Measurements from ENCODE around the gene TVP23C.

GRCh38 chr17:15483431-15483830, 79.9 kb downstream of the TVP23C start:
- no peak for TF ChIP-seq CTCF (IDR thresholded peaks at IDR 0.05; ENCODE audit: insufficient read depth, low read depth, low read length)
- TF ChIP-seq EZH2 (IDR thresholded peaks at IDR 0.05; ENCODE audit: insufficient read depth, low read length): no peak

Measured in astrocyte (in vitro differentiated cells and primary cell).